ENCODE data around the gene CLPTM1L. TPM values are rescaled to one million over a fixed set of nuclear protein-coding genes. Genes with fewer than 3 reads are reported as not detected.

CLPTM1L gene
- polyA plus RNA-seq, 1 donor from 2014 or later = 61.6 TPM

- Histone ChIP-seq H4K20me1 (ENCODE audit: insufficient read depth) (no peaks in the 10 kb centered on the region), H3K4me3 (ENCODE audit: low read length) (no peak overlapping the region), H3K9ac (ENCODE audit: low read length) (no peak overlapping the region), H3F3A (ENCODE audit: insufficient read depth, low read length, poor library complexity, severe bottlenecking) (no peaks in the 10 kb centered on the region), H3K9me3 (ENCODE audit: low read length) (no peaks in the 10 kb centered on the region), H3K27ac (ENCODE audit: low read length) (no peak overlapping the region), H3K36me3 (ENCODE audit: insufficient read depth, low read length) (no peaks in the 10 kb centered on the region), H2AFZ (ENCODE audit: low read depth, low read length) (no peak overlapping the region), H3K79me2 (replicated peaks; ENCODE audit: insufficient read depth, low read length) (no peaks in the 10 kb centered on the region), H3K4me2 (ENCODE audit: low read length) (no peak overlapping the region), H3K27me3 (ENCODE audit: insufficient read depth, low read depth, low read length) (no peaks in the 10 kb centered on the region), H3K9me2 (ENCODE audit: insufficient read depth, low read length) (no peaks in the 10 kb centered on the region)
- no peak for TF ChIP-seq TAF1 (IDR thresholded peaks at IDR 0.05; ENCODE audit: low read depth)
Measured at GRCh38 chr5:1325191-1325741, 19.6 kb downstream of the CLPTM1L start.

DNA sequence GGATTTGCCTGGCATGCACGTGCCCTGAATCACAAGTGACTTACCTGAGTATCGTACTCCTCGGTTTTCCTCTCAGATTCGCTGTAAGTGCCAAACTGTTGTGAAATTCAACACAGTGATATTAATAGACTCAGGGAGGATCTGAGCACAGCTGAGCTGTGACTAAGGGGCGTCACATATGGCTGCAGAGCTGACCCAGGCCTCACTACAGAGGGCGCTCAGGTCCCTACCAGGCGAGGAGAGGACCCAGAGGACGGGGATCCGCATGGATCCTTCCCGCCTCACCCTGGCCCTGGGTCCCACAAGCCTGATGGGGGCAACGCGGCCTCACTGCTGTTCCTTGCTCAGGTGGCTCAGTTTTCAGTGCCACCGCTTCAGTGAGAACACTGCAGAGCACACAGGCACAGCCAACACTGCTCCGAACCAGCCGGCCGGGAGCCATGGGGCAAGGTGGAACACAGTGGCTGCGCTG, 20.1 kb downstream of the CLPTM1L start:
- Histone ChIP-seq H3K27ac (ENCODE audit: low read length) (no peak overlapping the region), H3K36me3 (ENCODE audit: insufficient read depth, low read length) (no peaks in the 10 kb centered on the region)

GRCh38 chr5:1324301-1324700, 20.6 kb downstream of the CLPTM1L start:
- H4K20me1 ChIP-seq (ENCODE audit: insufficient read depth) = no peaks in the 10 kb centered on the region
- no peaks in the 10 kb centered on the region for H3K79me2 ChIP-seq (replicated peaks; ENCODE audit: insufficient read depth, low read length)
- H3K4me2 ChIP-seq (ENCODE audit: low read length) = no peak overlapping the region
- H3K4me3 ChIP-seq (ENCODE audit: low read length) = no peak overlapping the region
- H3K27ac ChIP-seq (ENCODE audit: low read length) = no peak overlapping the region
- no peaks in the 10 kb centered on the region for H3K27me3 ChIP-seq (ENCODE audit: insufficient read depth, low read depth, low read length)
- no peaks in the 10 kb centered on the region for H3F3A ChIP-seq (ENCODE audit: insufficient read depth, low read length, poor library complexity, severe bottlenecking)
- H3K9ac ChIP-seq (ENCODE audit: low read length) = no peak overlapping the region
- H3K36me3 ChIP-seq (ENCODE audit: insufficient read depth, low read length) = no peaks in the 10 kb centered on the region
- H3K9me3 ChIP-seq (ENCODE audit: low read length) = no peaks in the 10 kb centered on the region
- TF ChIP-seq RAD21 (conservative IDR thresholded peaks at IDR 0.05) = no peak
- TF ChIP-seq EP300 (conservative IDR thresholded peaks at IDR 0.05; ENCODE audit: poor library complexity, severe bottlenecking) = no peak
- no peak for TF ChIP-seq SMC3 (conservative IDR thresholded peaks at IDR 0.05; ENCODE audit: poor library complexity)
- TF ChIP-seq TAF1 (IDR thresholded peaks at IDR 0.05; ENCODE audit: low read depth) = no peak
- TF ChIP-seq REST (IDR thresholded peaks at IDR 0.05; ENCODE audit: borderline replicate concordance) = no peak
- TF ChIP-seq MXI1 (conservative IDR thresholded peaks at IDR 0.05; ENCODE audit: poor library complexity, severe bottlenecking) = no peak
- TF ChIP-seq, protein P1, sequence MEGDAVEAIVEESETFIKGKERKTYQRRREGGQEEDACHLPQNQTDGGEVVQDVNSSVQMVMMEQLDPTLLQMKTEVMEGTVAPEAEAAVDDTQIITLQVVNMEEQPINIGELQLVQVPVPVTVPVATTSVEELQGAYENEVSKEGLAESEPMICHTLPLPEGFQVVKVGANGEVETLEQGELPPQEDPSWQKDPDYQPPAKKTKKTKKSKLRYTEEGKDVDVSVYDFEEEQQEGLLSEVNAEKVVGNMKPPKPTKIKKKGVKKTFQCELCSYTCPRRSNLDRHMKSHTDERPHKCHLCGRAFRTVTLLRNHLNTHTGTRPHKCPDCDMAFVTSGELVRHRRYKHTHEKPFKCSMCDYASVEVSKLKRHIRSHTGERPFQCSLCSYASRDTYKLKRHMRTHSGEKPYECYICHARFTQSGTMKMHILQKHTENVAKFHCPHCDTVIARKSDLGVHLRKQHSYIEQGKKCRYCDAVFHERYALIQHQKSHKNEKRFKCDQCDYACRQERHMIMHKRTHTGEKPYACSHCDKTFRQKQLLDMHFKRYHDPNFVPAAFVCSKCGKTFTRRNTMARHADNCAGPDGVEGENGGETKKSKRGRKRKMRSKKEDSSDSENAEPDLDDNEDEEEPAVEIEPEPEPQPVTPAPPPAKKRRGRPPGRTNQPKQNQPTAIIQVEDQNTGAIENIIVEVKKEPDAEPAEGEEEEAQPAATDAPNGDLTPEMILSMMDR (IDR thresholded peaks at IDR 0.05; ENCODE audit: poor library complexity, severe bottlenecking) = no peak
- no peak for TF ChIP-seq EZH2 (IDR thresholded peaks at IDR 0.05; ENCODE audit: borderline replicate concordance, insufficient read depth, low read length, poor library complexity, severe bottlenecking)
- TF ChIP-seq POLR2AphosphoS5 (IDR thresholded peaks at IDR 0.05) = no peak
- no peaks in the 10 kb centered on the region for H3K9me2 ChIP-seq (ENCODE audit: insufficient read depth, low read length)
- no peak overlapping the region for H2AFZ ChIP-seq (ENCODE audit: low read depth, low read length)

More for the DNA sequence above, 20.1 kb downstream of the CLPTM1L start:
- no peak overlapping the region for H3K4me2 ChIP-seq (ENCODE audit: low read length)
- no peaks in the 10 kb centered on the region for H3K27me3 ChIP-seq (ENCODE audit: insufficient read depth, low read depth, low read length)
- no peaks in the 10 kb centered on the region for H3K9me2 ChIP-seq (ENCODE audit: insufficient read depth, low read length)
- H2AFZ ChIP-seq (ENCODE audit: low read depth, low read length) = no peak overlapping the region
- no peaks in the 10 kb centered on the region for H4K20me1 ChIP-seq (ENCODE audit: insufficient read depth)
- no peaks in the 10 kb centered on the region for H3K79me2 ChIP-seq (replicated peaks; ENCODE audit: insufficient read depth, low read length)
- H3K4me3 ChIP-seq (ENCODE audit: low read length) = no peak overlapping the region
- TF ChIP-seq RAD21 (conservative IDR thresholded peaks at IDR 0.05) = no peak
- no peak for TF ChIP-seq MXI1 (conservative IDR thresholded peaks at IDR 0.05; ENCODE audit: poor library complexity, severe bottlenecking)
- TF ChIP-seq EP300 (conservative IDR thresholded peaks at IDR 0.05; ENCODE audit: poor library complexity, severe bottlenecking) = no peak
- TF ChIP-seq POLR2AphosphoS5 (IDR thresholded peaks at IDR 0.05) = no peak
- no peak for TF ChIP-seq EZH2 (IDR thresholded peaks at IDR 0.05; ENCODE audit: borderline replicate concordance, insufficient read depth, low read length, poor library complexity, severe bottlenecking)
- TF ChIP-seq, protein P1 (IDR thresholded peaks at IDR 0.05; ENCODE audit: poor library complexity, severe bottlenecking) = no peak
- TF ChIP-seq SMC3 (conservative IDR thresholded peaks at IDR 0.05; ENCODE audit: poor library complexity) = no peak
- TF ChIP-seq TAF1 (IDR thresholded peaks at IDR 0.05; ENCODE audit: low read depth) = no peak
- no peaks in the 10 kb centered on the region for H3F3A ChIP-seq (ENCODE audit: insufficient read depth, low read length, poor library complexity, severe bottlenecking)
- H3K9ac ChIP-seq (ENCODE audit: low read length) = no peak overlapping the region
- no peaks in the 10 kb centered on the region for H3K9me3 ChIP-seq (ENCODE audit: low read length)

All from neural cell (in vitro differentiated cells).